Endothelial cell of umbilical vein (primary cell): Measurements from ENCODE around the gene AMZ1. TPM values are rescaled to one million over a fixed set of nuclear protein-coding genes. Genes with fewer than 3 reads are reported as not detected.
A peak's percentile ranks its signal among the peaks of the same experiment; 100 is the strongest.

Experiments
- BruUV-seq: library from RNA; stranded (reverse); fragments of 400-500 nt; replicated peaks from 2 replicates; lab custom pipeline; 2021; lab: Mats Ljungman, UMichigan
- CTCF ChIA-PET: fragments of 300-600, 350-600 bp; sonication (Branson Sonifier 250); formaldehyde crosslinking; loops from one replicate; lab custom pipeline; 2021; ENCODE audit warnings: antibody characterized with exemption, inconsistent platforms; lab: Charles Lee
- POLR2A ChIA-PET: fragments of 300-600, 350-600 bp; sonication (Branson Sonifier 250); formaldehyde crosslinking; loops from one replicate; lab custom pipeline; 2021; ENCODE audit warnings: antibody characterized with exemption, inconsistent platforms; lab: Charles Lee
- DNase-seq: peaks from one replicate; pipeline ENCODE4 v3.0.0-alpha.2; 2011; ENCODE audit warnings: low read depth, low spot score
- FAIRE-seq: peaks from 2 replicates; lab custom pipeline; 2011; peaks lifted over from hg19 to GRCh38; lab: Jason Lieb, UNC
- H2AFZ ChIP-seq: 2 replicates; pipeline ENCODE4 v1.6.0; 2012; ENCODE audit warnings: low read depth, low read length, control low read depth, inconsistent platforms
- H3K27ac ChIP-seq: 2 replicates; pipeline ENCODE4 v1.5.1; 2011; ENCODE audit warnings: low read depth, mild to moderate bottlenecking, control low read depth, low read length, moderate library complexity; ENCODE audit not compliant: insufficient read depth
- H3K27me3 ChIP-seq, 2 experiments: 2 replicates each; pipeline versions ENCODE4 v1.6.0 to v1.6.1; 2011; ENCODE audit warnings: low read length in 2 of 2, mixed read lengths in 1 of 2; ENCODE audit not compliant: control insufficient read depth in 2 of 2, insufficient read depth in 2 of 2
- H3K36me3 ChIP-seq, 2 experiments: 2 replicates in 1 of 2; 3 replicates in 1 of 2; pipeline ENCODE4 v1.5.1; 2011; ENCODE audit warnings: low read length in 2 of 2, mild to moderate bottlenecking in 1 of 2, moderate library complexity in 1 of 2; ENCODE audit not compliant: control insufficient read depth in 2 of 2, insufficient read depth in 2 of 2; ENCODE audit errors: extremely low read depth in 1 of 2
- H3K4me1 ChIP-seq: 3 replicates; pipeline ENCODE4 v1.5.1; 2011; ENCODE audit warnings: mild to moderate bottlenecking, low read length; ENCODE audit not compliant: control insufficient read depth, insufficient read depth; ENCODE audit errors: extremely low read depth
- H3K4me2 ChIP-seq: 2 replicates; pipeline ENCODE4 v1.6.1; 2011; ENCODE audit warnings: low read length, control low read depth, mixed read lengths; ENCODE audit not compliant: insufficient read depth
- H3K4me3 ChIP-seq, 3 experiments: fragments of 200-600 bp in 1 of 3; sonication (generic), shearing (Covaris generic) in 1 of 3; replicated peaks in 1 of 3; 2 replicates each; pipeline ENCODE4 v1.5.1; 2011 to 2016; ENCODE audit warnings: control low read depth in 3 of 3, low read length in 3 of 3, mild to moderate bottlenecking in 2 of 3, inconsistent platforms in 1 of 3, low read depth in 1 of 3, moderate library complexity in 1 of 3; ENCODE audit not compliant: insufficient read depth in 1 of 3
- H3K79me2 ChIP-seq: 2 replicates; pipeline ENCODE4 v1.6.0; 2012; ENCODE audit warnings: low read length, inconsistent platforms; ENCODE audit not compliant: control insufficient read depth, insufficient read depth
- H3K9ac ChIP-seq: replicated peaks from 2 replicates; pipeline ENCODE3; 2011; ENCODE audit warnings: low read length, control low read depth; ENCODE audit not compliant: insufficient read depth; ENCODE audit errors: extremely low read depth
- H3K9me1 ChIP-seq: replicated peaks from 3 replicates; pipeline ENCODE4 v1.6.0; 2011; ENCODE audit warnings: mild to moderate bottlenecking, low read length; ENCODE audit not compliant: control insufficient read depth, insufficient read depth; ENCODE audit errors: extremely low read depth
- H3K9me3 ChIP-seq: replicated peaks from 2 replicates; pipeline ENCODE4 v1.5.1; 2012; ENCODE audit warnings: low read length, inconsistent platforms; ENCODE audit not compliant: control insufficient read depth, insufficient read depth
- H4K20me1 ChIP-seq: replicated peaks from 2 replicates; pipeline ENCODE3; 2011; ENCODE audit warnings: mild to moderate bottlenecking, low read length; ENCODE audit not compliant: control insufficient read depth, insufficient read depth; ENCODE audit errors: extremely low read depth
- CTCF ChIP-seq, 2 donors: IDR thresholded peaks; 1 replicate in 1 of 2; 2 replicates in 1 of 2; pipeline ENCODE4 v1.5.1; 2011; ENCODE audit warnings: low read length in 2 of 2, mild to moderate bottlenecking in 2 of 2, moderate library complexity in 2 of 2, control low read depth in 1 of 2, inconsistent platforms in 1 of 2, low read depth in 1 of 2; ENCODE audit not compliant: insufficient read depth in 1 of 2; ENCODE audit errors: extremely low read depth in 1 of 2
- FOS ChIP-seq: IDR thresholded peaks from 2 replicates; pipeline ENCODE4 v1.6.1; 2011; ENCODE audit warnings: mild to moderate bottlenecking, low read length, moderate library complexity, borderline replicate concordance; ENCODE audit not compliant: insufficient read depth
- JUN ChIP-seq: IDR thresholded peaks from 2 replicates; pipeline ENCODE4 v1.6.1; 2011; ENCODE audit warnings: borderline replicate concordance, low read depth; ENCODE audit not compliant: insufficient read length, insufficient read depth
- dilution Hi-C: fragments of 300-500 bp; cut with MboI; formaldehyde crosslinking; loops from one replicate; pipeline ENCODE4 v1.15.0; 2019; ENCODE audit warnings: low sequenced_read_pairs; ENCODE audit not compliant: extremely low pct_ligation_motif_present
- intact Hi-C: fragments of 100-400 bp; cut with micrococcal nuclease; formaldehyde crosslinking; loops from one replicate; pipeline ENCODE4 v1.10.0; 2022
- polyA plus RNA-seq, 4 experiments: library from polyadenylated mRNA; depleted of rRNA in 3 of 4; stranded (reverse) in 3 of 4; unstranded in 1 of 4; fragments of >200 nt; gene quantifications; 2 replicates each; pipeline versions ENCODE4 v1.2.1 to v1.2.3, GENCODE V29; 2011 to 2012; ENCODE audit warnings: missing spikeins in 1 of 4
- total RNA-seq: library from RNA; stranded (reverse); gene quantifications from 2 replicates; pipeline ENCODE4 v1.2.3, GENCODE V29; 2021

AMZ1 gene
- total and polyA plus RNA-seq, 2 donors (not counting 3 experiments of a cell fraction or from before 2014, with no cell fraction given), result not detected

GRCh38 chr7:2644220-2644561 lies 43.8 kb upstream of the AMZ1 start:
- no TSS peak for BruUV-seq
- no peak for FAIRE-seq
- CTCF ChIA-PET, result interaction anchor here (0.6 to 5.4 kb wide), 6 partner anchors 16 to 66 kb away, joined by 3 to 55 read pairs (median 4); no protein-coding TSS in a partner anchor

More at GRCh38 chr7:2644220-2644561, 43.8 kb upstream of the AMZ1 start:
- Histone ChIP-seq H3K4me2 (no peak overlapping the region), H3K79me2 (peaks cover 57% of the 10 kb centered on the region), H3K4me3 (no peak overlapping the region), H3K36me3 (peaks cover 10 to 19% of the 10 kb centered on the region in 2 experiments), H4K20me1 (no peaks in the 10 kb centered on the region), H3K9me1 (no peaks in the 10 kb centered on the region), H3K9ac (no peak overlapping the region), H3K4me1 (peaks cover 41% of the 10 kb centered on the region), H3K27me3 (no peaks in the 10 kb centered on the region), H3K27ac (peak overlapping the region; percentile 60), H3K9me3 (no peaks in the 10 kb centered on the region), H2AFZ (no peak overlapping the region)
- DNase-seq, result no peak
- no peak for TF ChIP-seq CTCF (IDR thresholded peaks at IDR 0.05; ENCODE audit: extremely low read depth in 1 of 2, insufficient read depth in 1 of 2, low read depth in 1 of 2, low read length in 2 of 2)
- TF ChIP-seq FOS, result no peak
- TF ChIP-seq JUN, result no peak
- intact Hi-C loops (loop anchor here (5.0 kb wide), 2 partner anchors 72 to 122 kb away; no protein-coding TSS in a partner anchor), dilution Hi-C loops (no loop called here)
- POLR2A ChIA-PET, result no interaction called here
